Transverse colon (tissue), 4 donors: ENCODE data around the gene PDE2A. TPM values are rescaled to one million over a fixed set of nuclear protein-coding genes. Genes with fewer than 3 reads are reported as not detected.
"Not testable (repeated sequence)": the region's sequence is repeated elsewhere in the genome, so short reads cannot be mapped to it uniquely, and the experiment has no call there.

ENCODE experiments used
- DNase-seq: peaks from one replicate; pipeline ENCODE4 v3.0.0-alpha.2; 2019
- H3K27ac ChIP-seq, 4 donors: fragments of 200-600 bp; sonication (generic); 2 replicates each; pipeline ENCODE4 v1.5.1; 2016 to 2018; ENCODE audit warnings: inconsistent platforms in 4 of 4
- H3K27me3 ChIP-seq: fragments of 200-600 bp; sonication (generic); 2 replicates; pipeline ENCODE4 v1.5.1; 2017; ENCODE audit warnings: inconsistent platforms
- H3K36me3 ChIP-seq, 4 donors: fragments of 200-600 bp; sonication (generic); 2 replicates each; pipeline ENCODE4 v1.5.1; 2017 to 2019; ENCODE audit warnings: inconsistent platforms in 4 of 4
- H3K4me1 ChIP-seq, 4 donors: fragments of 200-600 bp; sonication (generic); 2 replicates each; pipeline ENCODE4 v1.5.1; 2017 to 2020; ENCODE audit warnings: inconsistent platforms in 4 of 4
- H3K4me3 ChIP-seq, 4 donors: fragments of 200-600 bp; sonication (generic); 1 replicate in 1 of 4; 2 replicates in 3 of 4; pipeline versions ENCODE4 v1.5.1 to v1.6.1; 2017 to 2019; ENCODE audit warnings: inconsistent platforms in 4 of 4
- H3K9me3 ChIP-seq, 2 donors: fragments of 200-600 bp; sonication (generic); 2 replicates each; pipeline ENCODE4 v1.5.1; 2017 to 2019; ENCODE audit warnings: inconsistent platforms in 2 of 2
- EP300 ChIP-seq: sonication (generic); formaldehyde crosslinking; IDR thresholded peaks from one replicate; pipeline ENCODE4 v1.6.1; 2017; ENCODE audit warnings: antibody characterized with exemption, low read depth
- POLR2A ChIP-seq: fragments of 450-650 bp; IDR thresholded peaks from one replicate; pipeline ENCODE4 v1.6.1; 2016; ENCODE audit warnings: antibody characterized with exemption, mild to moderate bottlenecking, moderate library complexity
- POLR2AphosphoS5 ChIP-seq, 3 donors: sonication (generic); formaldehyde crosslinking; IDR thresholded peaks; one replicate each; pipeline ENCODE4 v1.6.1; 2016; ENCODE audit warnings: antibody characterized with exemption in 3 of 3
- WGBS, 2 donors: methylation state at CpG; one replicate each; pipeline ENCODE4 v1.1.5; 2018; ENCODE audit warnings: low coverage in 1 of 2; 5-methylcytosine and 5-hydroxymethylcytosine counted together
- in situ Hi-C, 4 donors: fragments of 200-750 bp; cut with MboI; loops; one replicate each; pipeline versions ENCODE4 v1.15.0 to v1.15.1; 2017; ENCODE audit warnings: low sequenced_read_pairs in 3 of 4, low pct_ligation_motif_present in 1 of 4, low pct_unique_long_range_greater_than_20kb in 1 of 4
- intact Hi-C: fragments of 100-400 bp; cut with DNase I; formaldehyde crosslinking; loops from one replicate; pipeline ENCODE4 v1.15.1; 2023; ENCODE audit warnings: low total_unique reads
- total RNA-seq, 4 donors: library from RNA; depleted of rRNA; stranded (reverse); fragments of >200 nt; gene quantifications; one replicate each; pipeline ENCODE4 v1.1.0, GENCODE V29; 2016
- TF ChIP-seq, protein P1 (sequence below), 5 experiments: fragments of 200-600 bp in 3 of 5; fragments of 450-650 bp in 2 of 5; sonication (generic) in 3 of 5; IDR thresholded peaks; 1 replicate in 2 of 5; 2 replicates in 3 of 5; pipeline ENCODE4 v1.5.1; 2016 to 2017; ENCODE audit warnings: antibody characterized with exemption in 5 of 5, inconsistent platforms in 3 of 5, mild to moderate bottlenecking in 2 of 5, moderate library complexity in 1 of 5

PDE2A gene
- total RNA-seq, 4 donors from 2014 or later: 6.6 to 41.9 (median 17.1) TPM

DNA sequence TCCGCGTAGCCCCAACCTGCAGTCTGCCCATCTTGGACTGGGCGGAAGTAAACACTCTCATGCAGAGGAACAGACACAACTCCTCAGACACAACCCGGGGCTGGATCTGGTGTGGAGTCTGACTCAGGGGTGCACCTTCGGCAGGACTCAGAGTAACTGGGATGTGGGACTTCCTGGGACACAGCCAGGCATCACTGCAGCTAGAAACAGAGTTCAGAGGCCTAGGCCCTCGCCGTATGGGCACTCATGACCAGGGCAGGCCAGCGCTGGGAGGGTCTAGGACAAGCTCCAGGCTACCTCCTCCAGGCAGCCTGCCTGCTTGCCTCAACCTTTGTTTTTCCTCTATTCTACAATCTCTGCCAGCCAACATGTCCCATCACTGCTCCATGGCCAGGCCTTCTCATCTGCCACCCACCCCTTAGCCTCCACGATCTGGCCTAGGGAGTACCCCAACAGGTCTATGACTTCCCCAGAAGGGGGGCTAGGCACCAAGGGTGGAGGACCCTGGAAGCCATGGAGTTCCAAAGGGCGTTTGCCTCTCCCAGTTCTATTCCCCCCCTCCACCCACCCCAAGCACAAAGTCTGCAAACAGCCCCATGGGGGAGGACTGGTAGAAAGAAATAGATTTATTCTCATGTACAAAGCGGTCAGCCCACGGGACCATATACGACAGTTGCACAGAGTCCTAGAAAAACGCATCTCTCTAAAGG is 98.5 kb downstream of the PDE2A start:
- no peaks in the 10 kb centered on the region for H3K27me3 ChIP-seq
- in situ Hi-C loops (loop anchor here in 3 of 4 donors (10.0 kb wide), 1 partner anchor 101 kb away; no protein-coding TSS in a partner anchor), intact Hi-C loops (no loop called here)
- no peaks in the 10 kb centered on the region for H3K36me3 ChIP-seq
- no peak for DNase-seq
- no peaks in the 10 kb centered on the region for H3K9me3 ChIP-seq
- TF ChIP-seq EP300 (no peak), POLR2AphosphoS5 (IDR thresholded peaks at IDR 0.05) (no peak)
- no peaks in the 10 kb centered on the region for H3K4me1 ChIP-seq
- no peak overlapping the region for H3K4me3 ChIP-seq
- 86 to 100% methylated on average over 1 to 14 of the region's 14 CpGs for WGBS, 2 donors
- H3K27ac ChIP-seq: no peak overlapping the region

DNA sequence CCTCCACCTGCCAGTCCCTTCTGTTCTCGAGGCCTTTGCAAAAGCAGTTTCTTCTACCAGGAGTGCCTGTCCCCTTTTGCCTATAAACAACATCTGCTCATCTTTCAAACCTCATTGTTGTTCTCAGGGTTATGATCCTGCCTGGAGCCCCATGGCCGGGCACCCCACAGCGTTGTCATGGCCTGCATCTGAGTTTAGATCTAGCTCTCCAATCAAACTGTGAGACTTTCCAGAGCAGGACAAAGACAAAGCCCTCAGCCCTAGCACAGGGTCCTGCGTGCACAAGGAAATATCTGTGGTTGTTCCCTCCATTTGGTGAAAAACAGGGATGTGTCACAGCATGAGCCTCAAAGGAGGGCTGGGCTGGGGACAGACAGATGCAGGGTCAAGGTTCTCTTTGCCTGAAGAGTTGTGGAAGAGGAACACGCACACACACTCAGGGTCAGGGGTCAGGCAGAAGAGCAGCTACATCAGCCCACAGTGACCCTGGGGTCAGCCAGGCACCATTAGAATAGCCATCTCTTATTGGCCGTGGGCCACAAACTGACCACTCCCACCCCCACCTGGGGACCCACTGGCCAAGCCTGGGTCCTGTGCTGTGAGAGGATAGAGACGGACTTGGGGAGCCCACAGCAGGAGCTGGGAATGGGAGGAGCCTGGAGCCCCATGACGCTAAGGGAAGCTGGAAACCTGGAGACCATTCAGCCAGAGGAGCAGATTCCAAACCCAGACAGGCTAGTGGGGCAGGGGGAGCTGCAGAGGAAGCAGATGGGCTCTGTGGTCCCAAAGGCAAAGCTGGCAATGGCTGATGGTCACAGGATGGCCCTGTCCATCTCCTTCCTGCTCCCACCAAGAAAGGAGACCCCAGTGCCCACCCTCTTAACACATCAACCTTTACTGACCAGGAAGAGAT is 99.4 kb downstream of the PDE2A start:
- no peak overlapping the region for H3K4me3 ChIP-seq
- no peaks in the 10 kb centered on the region for H3K4me1 ChIP-seq
- no peak overlapping the region for H3K27ac ChIP-seq
- TF ChIP-seq POLR2A: no peak
- no peak for TF ChIP-seq EP300
- no peak for TF ChIP-seq POLR2AphosphoS5 (IDR thresholded peaks at IDR 0.05)
- TF ChIP-seq, protein P1, sequence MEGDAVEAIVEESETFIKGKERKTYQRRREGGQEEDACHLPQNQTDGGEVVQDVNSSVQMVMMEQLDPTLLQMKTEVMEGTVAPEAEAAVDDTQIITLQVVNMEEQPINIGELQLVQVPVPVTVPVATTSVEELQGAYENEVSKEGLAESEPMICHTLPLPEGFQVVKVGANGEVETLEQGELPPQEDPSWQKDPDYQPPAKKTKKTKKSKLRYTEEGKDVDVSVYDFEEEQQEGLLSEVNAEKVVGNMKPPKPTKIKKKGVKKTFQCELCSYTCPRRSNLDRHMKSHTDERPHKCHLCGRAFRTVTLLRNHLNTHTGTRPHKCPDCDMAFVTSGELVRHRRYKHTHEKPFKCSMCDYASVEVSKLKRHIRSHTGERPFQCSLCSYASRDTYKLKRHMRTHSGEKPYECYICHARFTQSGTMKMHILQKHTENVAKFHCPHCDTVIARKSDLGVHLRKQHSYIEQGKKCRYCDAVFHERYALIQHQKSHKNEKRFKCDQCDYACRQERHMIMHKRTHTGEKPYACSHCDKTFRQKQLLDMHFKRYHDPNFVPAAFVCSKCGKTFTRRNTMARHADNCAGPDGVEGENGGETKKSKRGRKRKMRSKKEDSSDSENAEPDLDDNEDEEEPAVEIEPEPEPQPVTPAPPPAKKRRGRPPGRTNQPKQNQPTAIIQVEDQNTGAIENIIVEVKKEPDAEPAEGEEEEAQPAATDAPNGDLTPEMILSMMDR (IDR thresholded peaks at IDR 0.05): no peak
- no peaks in the 10 kb centered on the region for H3K9me3 ChIP-seq
- DNase-seq: no peak
- no peaks in the 10 kb centered on the region for H3K27me3 ChIP-seq
- in situ Hi-C loops (loop anchor here in 3 of 4 donors (10.0 kb wide), 1 partner anchor 100 kb away; no protein-coding TSS in a partner anchor), intact Hi-C loops (no loop called here)
- WGBS, 2 donors: 70 to 100% methylated on average over 1 to 8 of the region's 8 CpGs
- H3K36me3 ChIP-seq: no peaks in the 10 kb centered on the region

DNA sequence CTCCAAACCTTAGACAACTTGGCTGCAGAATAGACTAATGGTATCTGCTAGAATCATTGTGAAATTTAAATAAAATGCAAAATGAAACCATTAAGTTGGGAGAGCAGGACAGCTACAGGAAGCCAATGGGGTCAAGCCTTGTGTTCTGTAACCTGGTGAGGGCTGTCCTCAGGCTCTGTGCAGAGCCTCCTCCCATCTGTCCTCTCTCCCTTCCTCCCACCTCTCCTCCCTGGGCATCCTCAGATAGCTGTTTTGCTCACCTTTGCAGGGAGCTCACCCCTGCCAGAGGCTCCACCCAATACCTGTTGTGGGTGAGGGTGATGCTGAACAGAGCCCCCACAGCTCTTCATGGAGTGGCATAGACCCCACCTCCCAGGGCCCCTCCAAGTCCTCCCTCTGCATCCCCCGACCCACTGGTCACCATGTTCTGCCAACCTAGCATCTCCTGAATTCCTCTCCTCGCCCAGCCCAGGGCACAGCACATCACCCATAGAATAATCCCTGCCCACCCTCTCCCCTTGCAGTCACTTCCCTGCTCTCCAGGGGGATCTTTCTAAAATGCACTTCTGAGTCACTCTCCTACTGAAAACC is 100.3 kb downstream of the PDE2A start:
- in situ Hi-C loops (loop anchor here in 3 of 4 donors (10.0 kb wide), 1 partner anchor 99 kb away; no protein-coding TSS in a partner anchor), intact Hi-C loops (no loop called here)
- Histone ChIP-seq H3K27me3 (no peaks in the 10 kb centered on the region), H3K4me3 (no peak overlapping the region), H3K36me3 (no peaks in the 10 kb centered on the region), H3K9me3 (no peaks in the 10 kb centered on the region), H3K4me1 (no peaks in the 10 kb centered on the region), H3K27ac (no peak overlapping the region)
- TF ChIP-seq POLR2AphosphoS5 (IDR thresholded peaks at IDR 0.05): no peak
- TF ChIP-seq POLR2A: no peak
- TF ChIP-seq EP300: no peak
- TF ChIP-seq, protein P1 (IDR thresholded peaks at IDR 0.05): no peak
- DNase-seq: no peak
- 85% methylated on average over 2 of the region's 2 CpGs; no CpG with 5 or more reads in 1 of the 2 donors for WGBS, 2 donors

DNA sequence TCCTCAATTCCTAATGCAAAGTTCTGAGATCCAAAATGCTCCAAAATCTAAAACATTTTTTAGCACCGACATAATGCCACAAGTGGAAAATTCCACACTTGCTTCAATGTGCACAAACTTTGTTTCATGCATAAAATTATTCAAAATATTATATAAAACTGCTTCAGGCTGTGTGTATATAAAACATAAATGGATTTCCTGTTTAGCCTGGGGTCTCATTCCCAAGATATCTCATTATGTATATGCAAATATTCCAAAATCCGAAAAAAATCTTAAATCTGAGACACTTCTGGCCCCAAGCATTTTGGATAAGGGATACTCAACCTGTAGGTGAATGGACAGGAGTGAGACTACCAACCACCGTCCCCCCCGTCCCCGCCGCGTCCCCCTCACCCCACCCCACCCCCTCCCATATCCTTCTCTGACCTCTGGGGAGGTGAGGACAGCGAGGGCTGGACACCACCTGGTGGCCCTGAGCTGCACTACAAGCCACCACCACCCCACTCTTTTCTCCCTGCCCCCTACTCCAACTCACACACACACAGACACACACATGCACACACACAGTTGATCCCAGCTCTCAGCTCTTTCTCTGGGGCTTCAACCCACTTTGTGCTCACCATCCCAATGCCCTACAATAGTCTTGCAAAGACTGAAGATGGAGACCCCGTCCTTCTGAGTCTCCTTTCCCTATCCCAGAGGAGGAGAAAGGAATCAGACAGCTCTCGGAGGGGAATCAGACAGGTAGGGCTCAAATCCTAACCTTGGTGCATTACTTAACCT is 101.0 kb downstream of the PDE2A start:
- Histone ChIP-seq H3K27ac (no peak overlapping the region), H3K27me3 (no peaks in the 10 kb centered on the region), H3K9me3 (no peaks in the 10 kb centered on the region), H3K4me1 (no peaks in the 10 kb centered on the region), H3K36me3 (no peaks in the 10 kb centered on the region), H3K4me3 (no peak overlapping the region)
- TF ChIP-seq EP300 (no peak), POLR2AphosphoS5 (IDR thresholded peaks at IDR 0.05) (no peak), POLR2A (no peak)
- TF ChIP-seq, protein P1 (IDR thresholded peaks at IDR 0.05): peak; percentile 43 to 65 (median 53)
- peak; percentile 22 for DNase-seq
- in situ Hi-C loops (loop anchor here in 3 of 4 donors (10.0 kb wide), 1 partner anchor 98 kb away; no protein-coding TSS in a partner anchor), intact Hi-C loops (no loop called here)
- WGBS, 2 donors: 22 to 53% methylated on average over 2 to 10 of the region's 10 CpGs

DNA sequence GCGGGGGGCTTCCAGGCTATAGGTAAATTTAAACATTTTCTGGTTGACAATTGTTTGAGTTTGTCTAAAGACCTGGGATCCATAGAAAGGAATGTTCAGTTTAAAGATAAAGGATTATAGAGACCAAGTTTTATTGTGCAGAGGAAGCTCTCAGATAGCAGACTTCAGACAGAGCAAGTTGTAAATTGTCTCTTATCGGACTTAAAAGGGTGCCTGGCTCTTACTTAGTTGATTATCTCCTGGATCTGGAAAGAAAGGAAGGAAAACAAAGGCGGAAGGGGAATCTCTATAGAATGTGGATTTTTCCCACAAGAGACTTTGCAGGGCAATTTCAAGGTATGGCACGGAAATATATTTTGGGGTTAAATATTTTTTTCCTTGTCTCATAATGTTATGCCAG is 101.7 kb downstream of the PDE2A start:
- H3K4me1 ChIP-seq, intact Hi-C loops, DNase-seq, H3K36me3 ChIP-seq, H3K27me3 ChIP-seq, H3K4me3 ChIP-seq, H3K27ac ChIP-seq, H3K9me3 ChIP-seq: not testable (repeated sequence)
- in situ Hi-C loops: loop anchor here in 3 of 4 donors (10.0 kb wide), 1 partner anchor 98 kb away; no protein-coding TSS in a partner anchor
- WGBS, 2 donors: 54 to 56% methylated on average over 4 of the region's 4 CpGs
